Stimulated activated naive B cell treated with anti-CD40 and anti-IgM and Interleukin-4, amounts not matched to agents 10 μg/mL and 1 μg/mL and 100 μg/mL, for 72 hours (primary cell): ENCODE measurements around the gene CD84.
"Not testable (repeated sequence)": the region's sequence is repeated elsewhere in the genome, so short reads cannot be mapped to it uniquely, and the experiment has no call there.

Experiments used
- ATAC-seq, 2 donors: fragments of 150-1000 bp; cut with Tn5 transposase; replicated peaks; 2 replicates each; pipeline ENCODE4 v1.10.0; 2021; ENCODE audit warnings: moderate library complexity in 1 of 2
- DNase-seq: peaks from one replicate; pipeline ENCODE4 v3.0.0; 2021
- H3K27ac Mint-ChIP-seq: one replicate; pipeline ENCODE4 v1.8.0; 2022; ENCODE audit warnings: mild to moderate bottlenecking, mixed read lengths
- H3K27me3 Mint-ChIP-seq, 2 donors: one replicate each; pipeline ENCODE4 v1.8.0; 2022; ENCODE audit warnings: mixed read lengths in 2 of 2
- H3K36me3 Mint-ChIP-seq, 2 donors: one replicate each; pipeline ENCODE4 v1.8.0; 2022; ENCODE audit warnings: mixed read lengths in 2 of 2, mild to moderate bottlenecking in 1 of 2
- H3K4me1 Mint-ChIP-seq, 2 donors: one replicate each; pipeline ENCODE4 v1.8.0; 2022; ENCODE audit warnings: mixed read lengths in 2 of 2, mild to moderate bottlenecking in 1 of 2
- H3K4me3 Mint-ChIP-seq, 2 donors: one replicate each; pipeline ENCODE4 v1.8.0; 2022; ENCODE audit warnings: mild to moderate bottlenecking in 2 of 2, mixed read lengths in 2 of 2, moderate library complexity in 1 of 2
- H3K9me3 Mint-ChIP-seq, 2 donors: one replicate each; pipeline ENCODE4 v1.8.0; 2022; ENCODE audit warnings: mixed read lengths in 2 of 2, mild to moderate bottlenecking in 1 of 2

Gene CD84

GRCh38 chr1:160605792-160606479, 26.6 kb upstream of the CD84 start:
- Mint-ChIP-seq H3K27ac (peak overlapping the region; percentile 91), H3K27me3 (no peaks in the 10 kb centered on the region), H3K9me3 (peaks cover 16 to 17% of the 10 kb centered on the region in 2 donors), H3K36me3 (peaks cover 48 to 76% of the 10 kb centered on the region in 2 donors), H3K4me3 (peak overlapping the region; percentile 44 to 53), H3K4me1 (peaks cover 52 to 57% of the 10 kb centered on the region in 2 donors)
- no peak for DNase-seq
- ATAC-seq, result no peak

GRCh38 chr1:160605205-160605604, 25.9 kb upstream of the CD84 start:
- H3K27ac Mint-ChIP-seq, result peak overlapping the region; percentile 91
- peaks cover 17 to 20% of the 10 kb centered on the region in 2 donors for H3K9me3 Mint-ChIP-seq
- DNase-seq (no peak), ATAC-seq (no peak)
- peak overlapping the region in 1 of 2 donors; percentile 53 for H3K4me3 Mint-ChIP-seq
- peaks cover 45 to 49% of the 10 kb centered on the region in 2 donors for H3K4me1 Mint-ChIP-seq
- H3K36me3 Mint-ChIP-seq, result peaks cover 41 to 72% of the 10 kb centered on the region in 2 donors
- no peaks in the 10 kb centered on the region for H3K27me3 Mint-ChIP-seq

GRCh38 chr1:160597705-160598104, 18.4 kb upstream of the CD84 start:
- DNase-seq (no peak), ATAC-seq (no peak)
- no peak overlapping the region for H3K4me3 Mint-ChIP-seq
- H3K36me3 Mint-ChIP-seq, result peaks cover 9 to 22% of the 10 kb centered on the region in 2 donors
- no peak overlapping the region for H3K27ac Mint-ChIP-seq
- peaks cover 0 to 3% of the 10 kb centered on the region in 2 donors for H3K4me1 Mint-ChIP-seq
- H3K27me3 Mint-ChIP-seq, result no peaks in the 10 kb centered on the region
- H3K9me3 Mint-ChIP-seq, result peaks cover 14 to 16% of the 10 kb centered on the region in 2 donors

GRCh38 chr1:160597051-160597450, 17.8 kb upstream of the CD84 start:
- ATAC-seq (no peak), DNase-seq (no peak)
- peaks cover 0 to 3% of the 10 kb centered on the region in 2 donors for H3K4me1 Mint-ChIP-seq
- H3K36me3 Mint-ChIP-seq, result peaks cover 9 to 19% of the 10 kb centered on the region in 2 donors
- H3K4me3 Mint-ChIP-seq, result no peak overlapping the region
- H3K27me3 Mint-ChIP-seq, result no peaks in the 10 kb centered on the region
- H3K27ac Mint-ChIP-seq, result no peak overlapping the region
- H3K9me3 Mint-ChIP-seq, result peaks cover 14 to 16% of the 10 kb centered on the region in 2 donors

- H3K9me3 Mint-ChIP-seq, result peaks cover 7% of the 10 kb centered on the region in 2 donors
- DNase-seq, result no peak
- H3K4me1 Mint-ChIP-seq, result peaks cover 14 to 16% of the 10 kb centered on the region in 2 donors
- peaks cover 5 to 7% of the 10 kb centered on the region in 2 donors for H3K36me3 Mint-ChIP-seq
- ATAC-seq, result peak in 1 of 2 donors; percentile 51
- no peak overlapping the region for H3K27ac Mint-ChIP-seq
- no peaks in the 10 kb centered on the region for H3K27me3 Mint-ChIP-seq
- no peak overlapping the region for H3K4me3 Mint-ChIP-seq
Measured at GRCh38 chr1:160590488-160590887, 11.2 kb upstream of the CD84 start.

DNA sequence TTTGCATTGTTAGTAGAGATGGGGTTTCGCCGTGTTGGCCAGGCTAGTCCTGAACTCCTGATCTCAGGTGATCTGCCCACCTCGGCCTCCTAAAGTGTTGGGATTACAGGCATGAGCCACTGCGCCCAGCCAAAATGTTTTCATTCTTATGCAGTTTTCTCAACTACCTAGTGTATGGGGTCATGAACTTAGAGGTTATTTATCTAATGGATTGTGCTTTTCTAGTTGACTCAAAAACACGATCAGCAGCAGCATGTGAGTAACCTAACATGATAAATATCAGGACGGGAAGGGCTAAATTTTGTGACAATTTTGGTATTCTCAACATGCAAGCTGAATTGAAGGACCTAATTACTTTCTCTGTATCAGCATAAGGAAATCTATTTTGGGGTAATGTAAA, 9.2 kb upstream of the CD84 start:
- Mint-ChIP-seq H3K36me3 (peaks cover under 1 to 2% of the 10 kb centered on the region in 2 donors), H3K9me3 (peaks cover 0 to 4% of the 10 kb centered on the region in 2 donors), H3K4me3 (no peak overlapping the region), H3K27ac (peak overlapping the region; percentile 20), H3K27me3 (no peaks in the 10 kb centered on the region), H3K4me1 (peaks cover 12 to 23% of the 10 kb centered on the region in 2 donors)
- DNase-seq (no peak), ATAC-seq (no peak)

GRCh38 chr1:160584784-160585183, 5.5 kb upstream of the CD84 start:
- peaks cover 2 to 4% of the 10 kb centered on the region in 2 donors for H3K36me3 Mint-ChIP-seq
- ATAC-seq, result no peak
- peaks cover 14 to 33% of the 10 kb centered on the region in 2 donors for H3K4me1 Mint-ChIP-seq
- no peaks in the 10 kb centered on the region for H3K27me3 Mint-ChIP-seq
- H3K27ac Mint-ChIP-seq, result peak overlapping the region; percentile 20
- no peak for DNase-seq
- no peak overlapping the region for H3K4me3 Mint-ChIP-seq
- H3K9me3 Mint-ChIP-seq, result peaks cover 0 to 4% of the 10 kb centered on the region in 2 donors

- peaks cover 11 to 26% of the 10 kb centered on the region in 2 donors for H3K4me1 Mint-ChIP-seq
- H3K27ac Mint-ChIP-seq, result not testable (repeated sequence)
Measured at GRCh38 chr1:160582976-160583375, 3.7 kb upstream of the CD84 start.

DNA sequence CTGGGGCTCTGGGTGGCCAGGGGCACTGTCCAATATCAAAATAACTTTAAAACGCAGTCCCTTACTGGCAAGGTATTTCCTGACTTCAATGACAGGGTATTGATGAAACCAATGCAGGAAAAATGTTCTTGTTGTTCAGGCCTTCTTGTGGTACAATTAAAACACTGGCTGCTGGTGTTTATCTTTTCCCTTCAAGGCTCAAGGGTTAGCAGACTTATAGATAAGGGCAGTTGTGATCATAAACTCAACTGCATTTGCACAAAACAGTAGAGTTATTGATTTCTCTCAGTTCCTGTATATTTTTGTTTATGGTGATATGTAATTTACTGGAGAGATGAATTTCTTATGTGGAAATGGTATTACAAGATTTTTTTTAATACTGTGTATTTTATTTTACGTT, 2.7 kb upstream of the CD84 start:
- Mint-ChIP-seq H3K27me3 (no peaks in the 10 kb centered on the region), H3K9me3 (peaks cover 0 to 4% of the 10 kb centered on the region in 2 donors), H3K4me3 (no peak overlapping the region), H3K36me3 (peaks cover 12 to 13% of the 10 kb centered on the region in 2 donors), H3K4me1 (peaks cover 16 to 35% of the 10 kb centered on the region in 2 donors), H3K27ac (no peak overlapping the region)
- no peak for DNase-seq
- no peak for ATAC-seq

More at GRCh38 chr1:160582976-160583375, 3.7 kb upstream of the CD84 start:
- ATAC-seq, DNase-seq, H3K36me3 Mint-ChIP-seq, H3K9me3 Mint-ChIP-seq, H3K4me3 Mint-ChIP-seq, H3K27me3 Mint-ChIP-seq: not testable (repeated sequence)

DNA sequence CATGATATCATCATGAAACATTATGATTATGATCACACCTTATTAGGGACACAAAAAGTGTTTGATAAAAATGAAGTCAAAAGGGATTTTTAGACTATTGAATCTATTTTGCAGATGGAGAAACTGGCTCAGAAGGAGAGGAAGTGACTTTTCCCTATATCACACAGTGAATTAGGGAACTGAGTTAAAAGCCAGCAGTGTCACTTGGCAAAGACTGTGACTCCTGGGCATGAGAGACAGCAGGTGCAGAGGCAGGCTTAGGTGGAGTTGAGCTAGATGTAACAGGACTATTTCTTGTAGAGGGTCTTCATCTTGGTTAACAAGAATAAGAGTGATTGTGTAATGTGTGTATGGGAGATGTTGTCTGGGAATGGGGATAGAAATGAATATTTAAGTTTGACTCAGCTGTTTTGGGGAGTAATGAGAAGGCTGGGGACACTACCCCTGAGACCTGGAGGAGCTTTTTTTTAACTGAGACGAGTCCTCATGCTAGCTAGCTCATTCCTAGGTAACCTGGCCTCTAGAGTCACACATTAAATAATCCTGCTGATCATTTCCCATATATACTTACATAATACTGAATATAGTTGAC, 1.0 kb upstream of the CD84 start:
- ATAC-seq, result peak in 1 of 2 donors; percentile 31
- no peak for DNase-seq
- no peak overlapping the region for H3K4me3 Mint-ChIP-seq
- no peaks in the 10 kb centered on the region for H3K27me3 Mint-ChIP-seq
- H3K4me1 Mint-ChIP-seq, result peaks cover 20 to 51% of the 10 kb centered on the region in 2 donors
- peaks cover 20 to 24% of the 10 kb centered on the region in 2 donors for H3K36me3 Mint-ChIP-seq
- peak overlapping the region; percentile 44 for H3K27ac Mint-ChIP-seq
- H3K9me3 Mint-ChIP-seq, result peaks cover 0 to 4% of the 10 kb centered on the region in 2 donors

- no peaks in the 10 kb centered on the region for H3K27me3 Mint-ChIP-seq
- H3K4me1 Mint-ChIP-seq, result peaks cover 31 to 61% of the 10 kb centered on the region in 2 donors
- peaks cover 0 to 4% of the 10 kb centered on the region in 2 donors for H3K9me3 Mint-ChIP-seq
- peaks cover 26 to 36% of the 10 kb centered on the region in 2 donors for H3K36me3 Mint-ChIP-seq
- no peak for ATAC-seq
- DNase-seq, result no peak
- H3K4me3 Mint-ChIP-seq, result peak overlapping the region; percentile 73 to 90
- peak overlapping the region; percentile 93 for H3K27ac Mint-ChIP-seq
Measured at GRCh38 chr1:160578525-160579191, 638 bp downstream of the CD84 start.

DNA sequence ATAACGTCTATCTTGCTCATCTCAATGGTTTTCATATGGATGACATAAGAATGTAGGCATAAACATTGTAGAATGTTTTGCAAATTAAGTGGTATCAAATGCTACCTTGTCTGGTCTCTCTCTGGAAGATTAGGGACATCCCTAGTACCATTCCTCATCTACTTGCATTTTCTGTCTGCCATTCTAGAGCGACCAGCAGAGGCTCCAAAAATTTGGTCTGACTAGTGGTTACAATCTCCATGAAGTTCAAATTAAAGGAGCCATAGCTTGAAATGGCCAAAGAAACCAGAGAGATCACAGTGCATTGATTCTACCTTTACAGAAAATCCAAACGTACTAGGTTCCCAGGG, 1.1 kb downstream of the CD84 start:
- H3K4me3 Mint-ChIP-seq, result peak overlapping the region; percentile 73 to 90
- H3K4me1 Mint-ChIP-seq, result peaks cover 36 to 66% of the 10 kb centered on the region in 2 donors
- H3K36me3 Mint-ChIP-seq, result peaks cover 31 to 38% of the 10 kb centered on the region in 2 donors
- ATAC-seq (no peak), DNase-seq (no peak)
- peaks cover 0 to 2% of the 10 kb centered on the region in 2 donors for H3K9me3 Mint-ChIP-seq
- H3K27me3 Mint-ChIP-seq, result no peaks in the 10 kb centered on the region
- peak overlapping the region; percentile 93 for H3K27ac Mint-ChIP-seq

DNA sequence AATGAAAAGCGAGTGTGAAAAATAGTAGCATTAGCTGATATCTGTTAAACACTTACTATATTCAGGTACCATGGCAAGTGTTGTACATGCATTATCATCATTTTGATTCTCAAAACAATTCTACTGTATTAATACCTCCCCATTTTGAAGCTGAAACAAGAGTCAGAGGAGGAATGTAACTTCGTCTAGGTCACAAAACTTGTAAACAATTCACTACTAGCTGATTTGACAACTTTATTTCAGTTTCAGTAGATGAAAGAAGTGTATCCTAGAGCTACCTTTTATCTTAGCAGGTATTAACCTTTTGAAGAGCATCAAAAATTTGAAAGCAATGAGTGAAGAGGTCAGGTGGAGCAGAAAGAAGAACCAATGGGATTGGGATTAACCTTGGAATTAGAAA, 1.6 kb downstream of the CD84 start:
- H3K27ac Mint-ChIP-seq, result peak overlapping the region; percentile 92
- H3K9me3 Mint-ChIP-seq, result no peaks in the 10 kb centered on the region
- H3K4me1 Mint-ChIP-seq, result peaks cover 38 to 71% of the 10 kb centered on the region in 2 donors
- ATAC-seq, result no peak
- peak overlapping the region; percentile 73 to 90 for H3K4me3 Mint-ChIP-seq
- peaks cover 34 to 40% of the 10 kb centered on the region in 2 donors for H3K36me3 Mint-ChIP-seq
- DNase-seq, result no peak
- no peaks in the 10 kb centered on the region for H3K27me3 Mint-ChIP-seq

GRCh38 chr1:160576884-160577283, 2.4 kb downstream of the CD84 start:
- peaks cover 41 to 47% of the 10 kb centered on the region in 2 donors for H3K36me3 Mint-ChIP-seq
- H3K4me1 Mint-ChIP-seq, result peaks cover 42 to 79% of the 10 kb centered on the region in 2 donors
- DNase-seq (no peak), ATAC-seq (no peak)
- peak overlapping the region; percentile 73 to 90 for H3K4me3 Mint-ChIP-seq
- peak overlapping the region; percentile 57 for H3K27ac Mint-ChIP-seq
- no peaks in the 10 kb centered on the region for H3K9me3 Mint-ChIP-seq
- H3K27me3 Mint-ChIP-seq, result no peaks in the 10 kb centered on the region
